Measurements from ENCODE around the gene PCK2.

GRCh38 chr14:24060984-24061913, 32.9 kb upstream of the PCK2 start:
- TF ChIP-seq CTCF (conservative IDR thresholded peaks at IDR 0.05) = no peak
- TF ChIP-seq ZFX (IDR thresholded peaks at IDR 0.05) = no peak
